CD4-positive, alpha-beta T cell treated with Interleukin-15 for 4 hours (primary cell): ENCODE measurements around the gene TMEM131L.
A peak's percentile ranks its signal among the peaks of the same experiment; 100 is the strongest.
"Not testable (repeated sequence)": the region's sequence is repeated elsewhere in the genome, so short reads cannot be mapped to it uniquely, and the experiment has no call there.

Source experiments
- DNase-seq: peaks from one replicate; pipeline ENCODE4 v3.0.0-alpha.2; 2020; ENCODE audit warnings: low spot score

TMEM131L gene

DNA sequence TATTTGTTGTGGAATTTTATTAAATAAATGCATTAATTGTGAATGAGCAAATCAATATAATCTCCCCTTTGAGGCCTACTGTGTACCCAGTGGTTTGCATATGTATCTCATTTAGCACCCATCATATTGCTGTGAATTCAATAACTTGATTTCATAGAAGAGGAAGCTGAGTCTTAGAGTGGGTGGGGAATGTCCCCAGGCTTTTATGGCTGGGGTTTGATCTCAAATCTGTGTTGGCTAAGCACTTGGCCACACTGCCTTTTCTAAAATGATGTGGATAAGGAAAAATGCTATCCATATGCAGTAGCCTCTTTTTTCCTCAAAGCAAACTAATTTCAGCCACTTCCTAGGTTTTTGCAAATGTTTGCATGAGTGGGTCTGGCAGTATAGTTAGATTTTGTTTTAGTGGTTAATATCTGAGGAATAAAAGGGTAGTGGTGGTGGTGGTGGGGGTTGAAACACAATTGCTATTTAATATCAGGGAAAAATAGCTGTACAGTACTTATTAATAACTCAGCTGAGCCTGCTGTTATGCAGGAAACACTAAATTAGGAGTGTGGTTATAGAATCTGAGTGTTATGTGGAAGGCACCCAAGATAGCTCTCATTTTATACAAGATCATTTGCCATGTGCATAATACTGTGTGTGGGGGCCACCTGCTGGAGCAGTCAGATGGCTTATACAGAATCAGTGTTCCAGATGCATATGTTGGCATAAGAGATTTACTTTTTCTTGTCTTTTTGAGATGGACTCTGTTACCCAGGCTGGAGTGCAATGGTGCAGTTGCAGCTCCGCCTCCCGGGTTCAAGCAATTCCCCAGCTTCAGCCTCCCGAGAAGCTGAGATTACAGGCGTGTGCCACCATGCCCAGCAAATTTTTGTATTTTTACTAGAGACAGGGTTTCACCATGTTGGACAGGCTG is 108.0 kb downstream of the TMEM131L start:
- DNase-seq: peak; percentile 78

DNA sequence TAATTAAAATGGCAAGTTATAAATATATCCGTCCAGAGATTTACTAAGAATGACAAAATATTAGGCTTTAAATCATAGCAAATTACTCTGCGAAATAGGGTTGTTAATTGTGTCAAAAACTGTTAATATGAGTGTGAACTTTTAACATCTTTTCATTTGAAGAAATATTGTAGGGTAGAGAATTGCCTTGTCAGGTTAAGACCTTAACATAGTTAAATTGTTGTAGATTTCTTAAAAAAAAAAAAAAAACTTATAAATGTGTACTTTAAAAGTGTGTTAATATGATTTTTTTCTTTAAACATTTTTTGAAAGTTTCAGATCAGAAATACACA is 110.2 kb downstream of the TMEM131L start:
- no peak for DNase-seq

DNA sequence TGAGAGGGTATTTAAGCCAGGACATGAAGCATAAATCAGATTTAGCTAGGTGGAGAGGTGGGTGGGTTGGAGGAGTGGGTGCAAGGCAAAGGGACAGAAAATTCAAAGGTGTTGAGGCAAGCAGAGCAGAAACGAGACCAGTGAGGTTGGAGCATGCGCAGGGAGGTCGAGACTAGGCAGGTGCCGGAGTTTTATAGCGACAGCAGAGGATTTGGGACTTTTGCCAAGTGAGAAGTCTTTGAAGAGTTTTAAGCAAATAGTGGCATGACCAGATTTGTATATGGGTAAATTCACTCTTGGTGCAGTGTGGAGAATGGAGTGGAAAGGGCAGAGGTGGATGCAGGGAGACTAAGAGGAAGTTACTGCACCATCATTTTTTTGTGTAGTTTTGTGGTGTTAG is 110.9 kb downstream of the TMEM131L start:
- DNase-seq: no peak

DNA sequence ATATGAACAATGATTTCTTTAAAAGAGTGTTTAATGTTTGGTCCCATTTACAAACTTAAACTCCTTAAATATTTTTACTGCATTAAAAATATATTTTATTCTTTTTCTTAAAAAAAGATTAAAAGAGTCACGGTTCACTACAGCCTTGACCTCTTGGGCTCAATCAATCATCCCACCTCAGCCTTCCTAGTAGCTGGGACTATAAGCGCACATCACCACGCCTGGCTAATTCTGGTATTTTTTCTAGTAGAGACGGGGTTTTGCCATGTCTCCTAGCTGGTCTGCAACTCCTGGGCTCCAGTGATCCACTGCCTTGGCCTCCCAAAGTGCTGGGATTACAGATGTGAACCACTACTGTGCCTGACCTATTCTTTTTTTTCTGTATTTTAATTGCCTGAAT is 113.2 kb downstream of the TMEM131L start:
- no peak for DNase-seq

DNA sequence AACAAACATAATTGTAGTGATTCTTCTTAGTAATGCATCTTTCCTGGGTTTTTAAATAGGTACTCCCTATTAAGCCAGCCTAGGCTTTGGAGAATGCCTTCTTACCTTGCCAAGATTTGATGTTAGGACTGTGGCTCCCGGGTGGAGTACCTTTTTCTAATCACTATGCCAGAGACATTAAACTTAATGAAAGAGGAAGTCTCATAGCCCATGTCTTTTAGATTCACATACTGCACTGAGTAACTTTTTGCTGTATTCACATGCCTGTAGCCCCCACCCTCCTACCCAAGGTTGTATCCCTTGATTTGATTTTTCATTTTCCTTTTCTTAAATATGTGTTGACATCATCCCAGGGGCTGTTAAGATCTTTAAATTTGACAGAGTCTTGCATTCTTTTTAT is 113.7 kb downstream of the TMEM131L start:
- DNase-seq: no peak

DNA sequence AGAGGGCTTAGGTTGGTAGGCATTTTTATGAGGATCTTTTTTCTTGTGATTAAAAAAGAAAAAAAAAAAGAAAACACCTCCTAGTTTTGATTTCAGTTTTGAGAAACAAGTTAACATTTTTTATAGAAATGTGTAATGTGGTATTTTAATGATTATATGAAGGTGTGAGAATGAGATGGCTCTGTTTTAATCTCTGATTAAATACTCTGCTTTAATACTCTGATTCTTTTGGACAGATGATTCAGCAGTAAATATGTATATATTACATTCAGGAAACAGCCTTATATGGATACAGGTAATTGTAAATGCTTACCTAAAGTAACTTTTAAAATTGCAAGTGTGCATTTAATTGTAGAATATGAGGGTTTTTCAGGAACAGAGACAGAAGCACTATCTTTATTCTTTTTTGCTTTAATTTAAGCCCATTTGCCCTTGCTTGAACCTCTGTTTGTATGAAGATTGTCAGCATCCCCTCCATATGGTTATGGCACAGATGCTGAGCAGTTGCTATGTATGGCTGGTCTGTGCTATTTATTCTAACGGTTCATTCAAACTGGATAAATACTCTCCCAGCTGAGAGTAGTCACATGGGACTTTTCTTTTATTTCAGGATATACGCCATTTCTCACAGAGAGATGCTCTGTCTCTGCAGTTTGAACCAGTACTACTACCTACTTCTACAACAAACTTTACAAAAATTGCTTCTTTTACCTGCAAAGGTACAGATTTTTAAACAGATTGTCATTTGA is 117.0 kb downstream of the TMEM131L start:
- DNase-seq: no peak

DNA sequence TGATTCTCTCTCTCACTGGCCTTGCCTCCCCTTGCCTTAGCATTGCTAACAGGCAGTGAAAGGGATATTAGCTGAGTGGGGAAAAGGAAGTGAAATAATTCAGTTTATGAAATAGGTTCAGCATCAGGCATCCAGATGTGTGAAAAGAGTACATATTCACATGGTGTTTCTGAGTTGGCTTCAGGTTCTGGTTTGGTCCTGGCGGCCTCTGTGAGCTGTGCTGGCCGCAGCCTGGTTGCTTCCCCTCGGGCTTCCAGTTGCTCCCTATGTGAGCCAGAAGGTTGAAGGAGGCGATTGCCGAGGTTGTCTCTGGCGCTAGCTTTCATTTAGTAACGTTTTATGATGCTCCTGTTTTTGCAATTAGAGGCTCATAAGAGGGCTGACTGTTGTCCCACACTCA is 118.9 kb downstream of the TMEM131L start:
- no peak for DNase-seq

DNA sequence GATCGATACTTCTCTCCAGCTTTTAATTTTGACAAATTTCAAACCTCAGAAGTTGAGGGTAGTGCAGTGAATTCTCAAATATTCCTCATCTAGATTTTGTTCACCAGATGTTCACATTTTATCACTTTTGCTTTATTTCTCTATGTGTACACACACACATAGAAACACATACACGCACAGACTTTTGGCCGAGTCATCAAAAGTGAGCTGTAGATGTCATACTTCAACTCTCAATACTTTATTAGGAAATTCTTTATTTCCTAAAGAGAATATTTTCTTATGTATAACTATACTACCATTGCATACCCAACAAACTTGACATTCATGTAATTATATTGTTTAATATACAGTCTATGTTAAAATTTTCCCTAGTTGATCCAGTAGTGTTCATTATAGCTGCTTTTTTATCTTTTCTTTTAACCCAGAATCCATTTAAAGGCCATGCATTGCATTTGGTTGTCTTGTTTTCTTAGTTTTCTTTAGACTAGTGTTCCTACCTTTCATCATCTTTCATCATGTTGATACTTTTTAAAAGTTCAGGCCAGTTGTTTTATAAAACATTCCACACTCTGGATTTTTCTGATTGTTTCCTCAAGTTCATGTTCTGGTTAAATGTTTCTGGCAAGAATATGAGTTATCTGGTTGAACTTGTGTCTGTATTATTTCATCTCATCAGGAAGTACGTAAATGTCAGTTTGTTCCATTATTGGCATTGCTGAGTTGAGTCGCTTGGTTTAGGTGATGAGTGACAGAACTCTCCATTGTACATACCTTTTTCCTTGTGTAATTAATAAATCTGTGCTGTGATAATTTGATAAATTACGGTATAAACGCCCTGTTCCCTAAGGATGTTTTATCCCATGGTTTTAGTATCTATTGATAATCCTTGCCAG is 123.8 kb downstream of the TMEM131L start:
- DNase-seq: no peak

DNA sequence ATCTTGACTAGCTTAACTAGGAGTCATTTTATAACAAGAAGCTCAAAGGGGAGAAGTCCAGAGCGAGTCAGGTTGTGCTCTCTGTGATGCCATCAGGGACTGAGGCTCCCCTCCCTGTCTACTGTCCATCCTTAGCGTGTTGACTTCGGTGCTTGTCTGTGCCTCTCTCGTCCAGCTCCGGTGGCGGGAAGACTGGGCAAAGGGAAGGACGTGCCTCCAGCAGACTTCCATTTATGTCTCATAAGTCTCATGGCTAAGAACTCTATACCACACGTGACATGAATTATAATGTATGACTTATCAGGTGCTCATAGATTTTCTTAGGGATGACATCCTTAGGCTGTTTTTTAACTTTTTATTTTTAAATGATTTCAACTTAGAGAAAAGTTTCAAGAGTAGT is 125.3 kb downstream of the TMEM131L start:
- DNase-seq: no peak

DNA sequence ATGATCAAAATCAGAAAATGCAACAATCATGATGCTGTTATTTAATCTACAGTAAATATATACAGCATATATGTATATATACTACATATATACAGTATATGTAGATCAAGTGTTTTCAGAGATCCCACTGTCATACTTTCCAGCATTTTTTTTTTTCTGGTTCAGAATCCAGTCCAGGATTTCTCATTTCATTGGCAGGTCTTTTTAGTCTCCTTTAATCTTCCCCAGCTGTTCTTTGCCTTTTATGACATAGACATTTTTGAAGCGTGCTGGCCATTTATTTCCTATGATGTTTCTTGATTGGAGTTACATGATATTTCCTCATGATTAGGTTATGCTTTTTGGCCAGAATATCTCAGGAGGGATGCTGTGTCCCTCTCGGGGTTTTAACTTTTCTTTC is 125.9 kb downstream of the TMEM131L start:
- no peak for DNase-seq

DNA sequence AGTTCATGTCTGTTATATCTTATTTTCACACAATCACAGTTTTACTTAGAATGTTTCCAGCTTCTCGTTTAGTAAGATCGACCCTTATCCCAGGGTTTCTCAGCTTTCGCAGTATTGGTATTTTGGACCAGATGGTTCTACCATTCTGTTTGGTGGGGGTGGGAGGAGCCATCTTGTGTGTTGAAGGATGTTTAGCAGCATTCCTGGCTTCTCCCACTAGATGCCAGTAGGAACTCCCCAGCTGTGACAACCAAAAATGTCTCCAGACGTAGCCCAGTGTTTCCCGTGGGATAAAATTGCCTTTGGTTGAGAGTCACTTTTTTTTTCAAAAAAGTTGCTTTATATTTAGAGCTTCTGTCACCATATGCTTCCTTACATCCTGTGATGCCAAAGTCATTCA is 127.0 kb downstream of the TMEM131L start:
- DNase-seq: no peak

DNA sequence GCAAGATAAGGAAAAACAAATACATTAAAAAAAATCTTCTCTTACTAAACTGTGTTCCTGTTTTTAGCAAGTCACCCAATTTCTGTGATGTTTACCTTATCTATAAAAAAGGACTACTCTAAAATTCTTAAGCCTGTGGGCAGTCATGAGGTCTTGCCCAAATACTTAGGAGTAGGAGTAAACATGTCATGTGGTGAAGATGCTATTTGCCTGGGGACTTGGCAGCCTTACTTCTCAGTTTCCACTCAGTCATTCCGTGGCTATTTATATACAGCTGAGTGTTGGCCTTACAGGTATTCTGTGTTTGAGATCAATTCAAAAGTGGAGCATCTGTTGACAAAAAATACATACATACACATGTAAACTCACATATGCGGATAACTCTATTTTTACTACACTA is 128.1 kb downstream of the TMEM131L start:
- no peak for DNase-seq

DNA sequence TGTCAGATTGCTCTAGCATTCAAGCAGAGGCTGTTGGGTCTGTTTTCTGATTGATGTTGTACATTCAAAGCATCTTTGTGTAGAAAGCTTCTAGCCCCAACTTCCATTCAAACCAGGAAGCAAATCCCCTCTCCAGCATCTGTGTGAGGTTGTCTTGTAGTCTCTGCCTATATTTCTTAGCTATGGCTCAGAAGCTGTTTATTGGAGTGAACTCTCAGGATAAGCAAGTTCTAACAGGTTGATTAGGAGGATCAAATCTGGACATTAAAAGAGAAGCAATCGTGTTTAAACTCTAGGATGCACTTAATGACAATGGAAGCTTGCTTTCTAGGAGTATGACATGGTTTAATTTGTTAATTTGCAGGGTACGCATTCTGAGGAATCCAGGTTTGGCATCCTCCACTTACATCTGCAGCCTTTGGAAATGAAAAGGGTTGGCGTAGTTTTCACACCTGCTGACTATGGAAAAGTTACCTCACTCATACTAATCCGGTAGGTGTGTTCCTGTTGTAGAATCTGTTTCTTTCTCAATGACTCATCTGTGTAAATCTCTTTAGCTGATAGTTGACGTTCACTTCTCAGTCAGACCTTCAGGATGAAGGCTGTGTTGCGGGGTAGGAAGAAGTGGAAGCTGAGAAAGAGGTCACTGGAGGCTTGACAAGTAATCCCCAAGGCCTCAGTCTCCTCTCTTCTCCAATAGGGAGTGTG is 129.9 kb downstream of the TMEM131L start:
- DNase-seq: no peak

DNA sequence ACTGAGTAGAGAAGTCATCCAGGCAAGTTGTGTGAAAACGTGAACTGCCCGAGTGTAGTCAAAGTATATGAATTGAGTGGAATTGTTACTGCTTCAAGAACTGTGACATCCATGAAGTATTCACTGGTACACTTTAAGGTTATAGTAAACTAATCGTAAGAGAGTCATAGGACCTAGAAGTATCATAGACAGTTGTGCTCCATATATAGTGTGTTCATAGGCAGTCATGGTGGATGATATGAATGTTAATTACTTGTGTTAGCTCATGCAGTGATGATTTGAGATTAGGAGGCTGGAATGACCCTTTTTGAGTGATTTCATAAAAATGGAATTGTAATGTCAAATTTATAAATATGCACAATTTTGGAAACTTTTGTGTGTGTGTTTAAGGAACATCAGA is 136.6 kb downstream of the TMEM131L start:
- no peak for DNase-seq

DNA sequence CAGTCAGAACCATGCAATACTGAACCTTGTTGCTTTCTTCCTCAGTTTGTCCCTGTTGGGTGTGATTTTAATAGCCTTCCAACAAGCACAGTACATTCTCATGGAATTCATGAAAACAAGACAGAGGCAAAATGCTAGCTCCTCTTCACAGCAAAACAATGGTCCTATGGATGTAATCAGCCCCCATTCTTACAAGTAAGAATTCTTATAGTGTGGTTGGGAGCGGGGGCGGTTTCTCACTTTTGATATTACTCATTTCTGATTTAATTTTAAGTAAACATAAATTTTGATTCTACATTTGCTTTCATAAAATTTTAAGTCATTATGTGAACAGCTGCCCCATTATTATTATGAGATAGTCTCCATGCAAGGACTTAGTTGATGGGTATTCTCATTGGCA is 137.1 kb downstream of the TMEM131L start:
- no peak for DNase-seq

DNA sequence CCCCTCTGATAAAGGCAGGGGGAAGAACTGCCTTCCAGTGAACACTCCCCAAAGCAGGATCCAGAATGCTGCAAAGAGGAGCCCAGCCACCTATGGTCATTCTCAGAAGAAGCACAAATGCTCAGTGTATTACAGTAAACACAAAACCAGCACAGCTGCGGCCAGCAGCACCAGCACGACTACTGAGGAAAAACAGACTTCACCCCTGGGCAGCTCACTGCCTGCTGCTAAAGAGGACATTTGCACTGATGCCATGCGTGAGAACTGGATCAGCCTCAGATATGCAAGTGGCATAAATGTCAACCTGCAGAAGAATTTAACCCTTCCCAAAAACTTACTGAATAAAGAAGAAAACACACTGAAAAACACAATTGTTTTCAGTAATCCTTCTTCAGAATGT is 137.7 kb downstream of the TMEM131L start:
- no peak for DNase-seq

DNA sequence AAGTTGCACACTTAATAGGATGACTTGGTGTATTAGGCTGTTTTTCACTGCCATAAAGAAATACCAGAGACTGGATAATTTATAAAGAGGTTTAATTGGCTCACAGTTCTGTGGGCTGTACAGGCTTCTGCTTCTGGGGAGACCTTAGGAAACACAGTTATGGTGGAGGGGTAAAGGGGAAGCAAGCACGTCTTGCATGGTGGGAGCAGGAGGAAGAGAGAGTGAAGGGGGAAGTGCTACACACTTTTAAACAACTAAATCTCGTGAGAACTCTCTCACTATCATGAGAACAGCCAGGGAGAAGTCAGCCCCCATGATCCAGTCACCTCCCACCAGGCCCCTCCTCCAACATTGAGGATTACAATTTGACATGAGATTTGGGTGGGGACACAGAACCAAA is 142.9 kb downstream of the TMEM131L start:
- DNase-seq: not testable (repeated sequence)

DNA sequence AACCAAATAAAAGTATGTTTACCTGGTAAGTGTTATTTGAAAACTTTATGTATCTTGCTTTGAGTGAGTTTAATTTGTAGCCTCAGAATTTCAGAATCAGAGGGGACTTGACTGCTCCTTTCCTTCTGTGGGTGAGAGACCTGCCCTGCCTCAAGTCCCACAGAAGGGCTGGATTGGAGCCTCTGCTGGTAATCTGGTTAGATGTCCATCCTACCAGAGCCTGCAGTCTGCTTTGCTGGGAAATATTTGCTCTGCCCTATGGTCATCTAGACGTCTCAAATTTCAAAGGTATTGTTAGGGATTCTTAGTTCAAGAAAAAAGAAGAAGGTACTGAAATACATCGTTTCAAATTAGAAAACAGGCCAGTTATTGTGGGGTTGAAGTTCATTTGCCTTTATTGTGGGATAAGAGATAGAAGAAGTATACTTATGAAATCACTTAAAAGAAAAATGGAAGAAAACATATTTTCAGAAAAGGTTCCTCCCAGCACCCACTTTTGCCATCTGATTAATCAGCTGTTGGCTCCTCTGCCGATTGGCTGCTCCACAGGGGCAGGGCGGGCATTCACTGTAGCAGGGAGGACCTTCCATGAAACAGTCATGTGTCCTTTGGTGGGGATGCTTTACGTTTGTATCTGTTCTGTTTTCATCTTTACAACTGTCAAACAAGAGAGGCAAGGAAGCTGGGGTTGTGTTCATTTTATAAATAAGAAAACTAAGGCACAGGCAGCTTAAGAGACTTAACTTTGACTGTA is 144.6 kb downstream of the TMEM131L start:
- no peak for DNase-seq

DNA sequence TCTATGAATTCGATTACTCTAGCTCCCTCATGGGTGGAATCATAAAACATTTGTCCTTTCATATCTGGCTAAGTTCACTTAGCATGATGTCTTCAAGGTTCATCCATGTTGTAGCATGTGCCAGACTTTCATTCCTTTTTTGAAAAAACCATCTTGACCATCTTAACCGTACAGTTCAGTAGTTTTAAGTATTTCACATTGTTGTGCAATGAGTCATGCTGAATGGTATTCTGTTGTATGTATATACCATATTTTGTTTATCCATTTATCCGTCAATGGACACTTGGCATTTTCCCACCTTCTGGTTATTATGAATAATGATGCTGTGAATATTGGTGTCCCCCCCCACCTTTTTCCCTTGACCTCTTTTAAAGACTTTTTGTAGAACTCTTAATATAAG is 145.5 kb downstream of the TMEM131L start:
- no peak for DNase-seq

DNA sequence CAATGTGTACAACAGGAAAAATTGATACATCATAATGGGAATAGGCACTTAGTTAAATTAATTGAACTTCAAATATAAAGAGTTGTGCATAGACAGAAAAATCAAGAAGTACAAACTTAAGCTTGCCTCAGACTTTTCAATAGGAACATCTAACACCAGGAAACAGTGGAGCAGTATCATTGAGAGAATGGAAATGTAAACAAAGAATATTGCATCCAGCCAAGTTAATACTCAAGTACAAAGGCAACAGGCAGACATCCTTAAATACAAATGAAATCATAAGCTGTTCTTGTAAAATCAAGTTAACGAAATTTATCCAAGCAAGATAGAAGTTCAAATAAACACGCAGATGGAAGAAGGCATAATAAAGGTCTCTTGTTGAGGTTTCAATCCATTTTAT is 146.7 kb downstream of the TMEM131L start:
- no peak for DNase-seq

DNA sequence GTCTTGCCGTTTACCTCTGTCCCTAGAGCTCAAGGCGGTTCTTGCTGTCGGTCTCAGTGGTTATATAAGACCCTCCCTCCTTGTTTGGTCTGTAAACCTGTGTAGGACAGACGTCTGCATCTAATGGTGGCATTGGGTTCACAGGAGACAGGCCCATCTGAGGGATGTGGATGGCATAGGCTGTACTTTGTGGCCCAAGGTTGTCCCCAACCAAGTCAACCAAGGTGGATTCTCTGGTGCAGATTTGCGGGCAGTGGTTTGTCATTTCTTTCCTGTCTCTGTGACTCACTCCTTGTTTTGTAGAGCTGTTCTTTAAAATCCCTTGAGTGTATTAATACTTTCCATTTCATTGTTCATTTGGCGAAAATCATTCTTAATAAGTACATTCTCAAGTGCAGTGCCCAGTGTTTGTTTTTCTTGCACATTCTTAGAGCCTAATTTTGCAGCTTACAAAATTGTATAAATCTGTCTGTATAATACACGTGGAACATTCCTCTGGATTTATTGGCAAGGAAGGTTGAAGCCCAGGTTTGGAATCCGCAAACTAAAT is 149.9 kb downstream of the TMEM131L start:
- DNase-seq: peak; percentile 10
